HepG2 (cell line): ENCODE results near the gene FANCF. TPM values are rescaled to one million over a fixed set of nuclear protein-coding genes. Genes with fewer than 3 reads are reported as not detected.

Source experiments
- AGO2 ChIP-seq: fragments of 200-400 bp; formaldehyde crosslinking; optimal IDR thresholded peaks from 2 replicates; pipeline ENCODE3; 2017; ENCODE audit warnings: mild to moderate bottlenecking, low read depth, low read length, moderate library complexity
- ARID5B ChIP-seq: IDR thresholded peaks from 2 replicates; pipeline ENCODE4 v1.4.0; 2020; ENCODE audit warnings: mild to moderate bottlenecking, missing genetic modification reagents
- ARNT2 ChIP-seq: sonication (generic); formaldehyde crosslinking; IDR thresholded peaks from 2 replicates; pipeline ENCODE4 v1.8.0; 2022; ENCODE audit warnings: mild to moderate bottlenecking, low read depth, missing genetic modification reagents, moderate library complexity
- DPF2 ChIP-seq: sonication (generic); formaldehyde crosslinking; IDR thresholded peaks from 2 replicates; pipeline ENCODE4 v1.4.0; 2020; ENCODE audit warnings: mild to moderate bottlenecking, low read depth, missing genetic modification reagents, borderline replicate concordance
- HOXA9 ChIP-seq: sonication (generic); formaldehyde crosslinking; IDR thresholded peaks from 2 replicates; pipeline ENCODE4 v1.8.1; 2022; ENCODE audit warnings: missing genetic modification reagents, mild to moderate bottlenecking, moderate library complexity, borderline replicate concordance
- HOXD1 ChIP-seq: sonication (generic); formaldehyde crosslinking; IDR thresholded peaks from 2 replicates; pipeline ENCODE4 v1.5.0; 2020; ENCODE audit warnings: missing genetic modification reagents
- KDM3A ChIP-seq: IDR thresholded peaks from 2 replicates; pipeline ENCODE4 v1.6.1; 2018; ENCODE audit warnings: low read depth, missing compliant biosample characterization
- LBX2 ChIP-seq: sonication (generic); formaldehyde crosslinking; IDR thresholded peaks from 2 replicates; pipeline ENCODE4 v1.5.0; 2020; ENCODE audit warnings: missing genetic modification reagents, mild to moderate bottlenecking, borderline replicate concordance
- MIER2 ChIP-seq: IDR thresholded peaks from 2 replicates; pipeline ENCODE4 v1.6.1; 2016; ENCODE audit warnings: missing biosample characterization, missing genetic modification reagents
- RFXAP ChIP-seq: sonication (generic); formaldehyde crosslinking; IDR thresholded peaks from 2 replicates; pipeline ENCODE4 v1.4.0; 2020; ENCODE audit warnings: missing genetic modification reagents, borderline replicate concordance
- SIN3B ChIP-seq: fragments of 150-350 bp; IDR thresholded peaks from 2 replicates; pipeline ENCODE4 v1.6.1; 2014; ENCODE audit warnings: low read length
- TCF7L2 ChIP-seq: IDR thresholded peaks from 2 replicates; pipeline ENCODE4 v1.6.1; 2011; ENCODE audit warnings: mild to moderate bottlenecking, low read depth, low read length, moderate library complexity
- ZBTB37 ChIP-seq: sonication (generic); formaldehyde crosslinking; IDR thresholded peaks from 2 replicates; pipeline ENCODE4 v1.4.0; 2020; ENCODE audit warnings: mild to moderate bottlenecking, missing genetic modification reagents
- ZNF260 ChIP-seq: sonication (generic); formaldehyde crosslinking; IDR thresholded peaks from 2 replicates; pipeline ENCODE4 v1.4.0; 2020; ENCODE audit warnings: missing genetic modification reagents, low read depth, mild to moderate bottlenecking, borderline replicate concordance
- ZNF292 ChIP-seq: sonication (generic); formaldehyde crosslinking; IDR thresholded peaks from 2 replicates; pipeline ENCODE4 v1.8.1; 2022; ENCODE audit warnings: mild to moderate bottlenecking, low read depth, missing genetic modification reagents, borderline replicate concordance
- ZNF598 ChIP-seq: sonication (generic); formaldehyde crosslinking; IDR thresholded peaks from 2 replicates; pipeline ENCODE4 v1.5.1; 2020; ENCODE audit warnings: mild to moderate bottlenecking, missing genetic modification reagents, borderline replicate concordance
- ZNF609 ChIP-seq: sonication (generic); formaldehyde crosslinking; IDR thresholded peaks from 2 replicates; pipeline ENCODE4 v1.4.0; 2020; ENCODE audit warnings: mild to moderate bottlenecking, missing genetic modification reagents, borderline replicate concordance
- ZSCAN22 ChIP-seq: sonication (generic); formaldehyde crosslinking; IDR thresholded peaks from 2 replicates; pipeline ENCODE4 v1.4.0; 2020; ENCODE audit warnings: mild to moderate bottlenecking, missing genetic modification reagents
- polyA plus RNA-seq, 8 experiments: library from polyadenylated mRNA; depleted of rRNA in 3 of 8; stranded (reverse) in 7 of 8; unstranded in 1 of 8; fragments of >200 nt; fragmentation: Illumina TruSeq in 4 of 8; extraction: Trizol in 4 of 8; gene quantifications; 2 replicates each; pipeline versions ENCODE4 v1.2.1 to v1.2.3, GENCODE V29; 2011 to 2016; ENCODE audit warnings: low read depth in 4 of 8, missing spikeins in 1 of 8, mixed read lengths in 1 of 8; ENCODE audit not compliant: insufficient read depth in 1 of 8
- total RNA-seq, 5 experiments: library from RNA; depleted of rRNA; stranded (reverse); fragments of >200 nt; fragmentation: Illumina TruSeq; extraction: Trizol; gene quantifications; 2 replicates each; pipeline ENCODE4 v1.2.3, GENCODE V29; 2016; ENCODE audit warnings: low read depth in 1 of 5

Gene FANCF
- total and polyA plus RNA-seq, 2 of the 13 experiments (the other 11 are each of a cell fraction or from before 2014, with no cell fraction given): 2.5 to 9.7 TPM

GRCh38 chr11:22666688-22667439, 41.2 kb upstream of the FANCF start (continued):
- TF ChIP-seq ZNF609 (peak; percentile 46; the same call in 1 of the 2 replicates), LBX2 (CRISPR knock-in tag) (no peak), ZNF598 (peak; percentile 79; the same call in 1 of the 2 replicates), AGO2 (peak; percentile 67), ZNF292 (CRISPR knock-in tag) (peak; percentile 40; the same call in 1 of the 2 replicates), HOXD1 (CRISPR knock-in tag) (peak; percentile 79), RFXAP (peak; percentile 56; the same call in 1 of the 2 replicates), ARID5B (CRISPR knock-in tag) (peak; percentile 51; the same call in 1 of the 2 replicates), SIN3B (no peak), ZSCAN22 (CRISPR knock-in tag) (0 out of 2 replicates have a peak, but pooled peaks have one; percentile 29), MIER2 (no peak), HOXA9 (0 out of 2 replicates have a peak, but pooled peaks have one; percentile 29), TCF7L2 (no peak), ARNT2 (CRISPR knock-in tag) (peak; percentile 71), ZNF260 (CRISPR knock-in tag) (no peak), DPF2 (CRISPR knock-in tag) (no peak), KDM3A (CRISPR knock-in tag) (peak; percentile 65; the same call in 1 of the 2 replicates), ZBTB37 (CRISPR knock-in tag) (no peak)
